PC-3 (cell line): ENCODE data around the gene MFN2. TPM values are rescaled to one million over a fixed set of nuclear protein-coding genes. Genes with fewer than 3 reads are reported as not detected.
"Not testable (repeated sequence)": the region's sequence is repeated elsewhere in the genome, so short reads cannot be mapped to it uniquely, and the experiment has no call there.

Source experiments
- ATAC-seq: fragments of 200-7000 bp; cut with Tn5 transposase; 2 replicates; pipeline ENCODE4 v1.9.1; 2020; ENCODE audit warnings: mild to moderate bottlenecking, moderate library complexity
- BruUV-seq: library from RNA; stranded (reverse); fragments of 400-500 nt; replicated peaks from 2 replicates; lab custom pipeline; 2021; lab: Mats Ljungman, UMichigan
- CTCF ChIA-PET: fragments of 300-600 bp; sonication (Branson Sonifier 250); formaldehyde crosslinking; loops from one replicate; lab custom pipeline; 2022; ENCODE audit warnings: antibody characterized with exemption; lab: Charles Lee
- POLR2A ChIA-PET: fragments of 300-600 bp; sonication (Branson Sonifier 250); formaldehyde crosslinking; loops from one replicate; lab custom pipeline; 2022; ENCODE audit warnings: antibody characterized with exemption; ENCODE audit not compliant: unreplicated experiment; lab: Charles Lee
- DNase-seq: peaks from one replicate; pipeline ENCODE4 v3.0.0-alpha.2; 2015
- H2AFZ ChIP-seq: fragments of 300-600 bp; sonication (generic); 2 replicates; pipeline ENCODE4 v1.6.0; 2016; ENCODE audit warnings: antibody characterized with exemption, low read length
- H3F3A ChIP-seq: fragments of 300-600 bp; sonication (generic); one replicate; pipeline ENCODE4 v1.6.0; 2017; ENCODE audit warnings: antibody characterized with exemption, low read length, control low read depth, mild to moderate bottlenecking; ENCODE audit not compliant: unreplicated experiment
- H3K27ac ChIP-seq: fragments of 300-600 bp; sonication (generic); 2 replicates; pipeline ENCODE4 v1.5.1; 2016; ENCODE audit warnings: mild to moderate bottlenecking, low read length
- H3K27me3 ChIP-seq: fragments of 300-600 bp; sonication (generic); 2 replicates; pipeline ENCODE4 v1.6.1; 2016; ENCODE audit warnings: low read length, mixed read lengths
- H3K36me3 ChIP-seq: fragments of 300-600 bp; sonication (generic); 2 replicates; pipeline ENCODE4 v1.6.1; 2016; ENCODE audit warnings: low read depth, mixed run types, low read length, mixed read lengths
- H3K4me1 ChIP-seq: fragments of 300-600 bp; sonication (generic); 2 replicates; pipeline ENCODE4 v1.5.1; 2016; ENCODE audit warnings: low read length; ENCODE audit not compliant: insufficient read depth
- H3K4me2 ChIP-seq: fragments of 300-600 bp; sonication (generic); 2 replicates; pipeline ENCODE4 v1.6.0; 2016; ENCODE audit warnings: low read length
- H3K4me3 ChIP-seq: fragments of 300-600 bp; sonication (generic); 2 replicates; pipeline ENCODE4 v1.5.1; 2016; ENCODE audit warnings: mild to moderate bottlenecking, low read length, mixed read lengths
- H3K79me2 ChIP-seq: fragments of 300-600 bp; sonication (generic); 2 replicates; pipeline ENCODE4 v1.6.1; 2017; ENCODE audit warnings: low read length, mixed read lengths
- H3K9ac ChIP-seq: fragments of 300-600 bp; sonication (generic); 2 replicates; pipeline ENCODE4 v1.6.0; 2016; ENCODE audit warnings: mild to moderate bottlenecking, low read length
- H3K9me2 ChIP-seq: fragments of 300-600 bp; sonication (generic); replicated peaks from 2 replicates; pipeline ENCODE4 v1.6.1; 2016; ENCODE audit warnings: mixed run types, low read length, mixed read lengths
- H3K9me3 ChIP-seq: fragments of 300-600 bp; sonication (generic); 2 replicates; pipeline ENCODE4 v1.6.1; 2016; ENCODE audit warnings: low read length, mixed read lengths
- H4K20me1 ChIP-seq: fragments of 300-600 bp; sonication (generic); 2 replicates; pipeline ENCODE4 v1.6.1; 2016; ENCODE audit warnings: low read length, mixed read lengths
- CTCF ChIP-seq: fragments of 300-600 bp; sonication (generic); conservative IDR thresholded peaks from 2 replicates; pipeline ENCODE4 v1.5.1; 2017; ENCODE audit warnings: antibody characterized with exemption, low read depth, mild to moderate bottlenecking, low read length
- EZH2 ChIP-seq: fragments of 300-600 bp; sonication (generic); IDR thresholded peaks from one replicate; pipeline ENCODE4 v1.6.1; 2017; ENCODE audit warnings: antibody characterized with exemption, mild to moderate bottlenecking, low read length; ENCODE audit not compliant: unreplicated experiment
- EZH2phosphoT487 ChIP-seq: fragments of 300-600 bp; sonication (generic); IDR thresholded peaks from 2 replicates; pipeline ENCODE4 v1.6.1; 2018; ENCODE audit warnings: mild to moderate bottlenecking, antibody characterized with exemption, low read length, borderline replicate concordance
- intact Hi-C: fragments of 100-400 bp; cut with micrococcal nuclease; formaldehyde crosslinking; loops from 2 replicates; pipeline ENCODE4 v1.9.0; 2023
- total RNA-seq: library from RNA; depleted of rRNA; stranded (reverse); fragments of >200 nt; gene quantifications from 2 replicates; pipeline ENCODE4 v1.2.3, GENCODE V29; 2014

MFN2 gene
- total RNA-seq, 1 experiment from 2014 or later, result 97.8 TPM

- ATAC-seq (no peak), DNase-seq (no peak)
- peaks cover 58% of the 10 kb centered on the region for H3K36me3 ChIP-seq
- no peaks in the 10 kb centered on the region for H3K4me1 ChIP-seq
- ChIA-PET POLR2A (no interaction called here), CTCF (no interaction called here)
- no peak overlapping the region for H3K27ac ChIP-seq
- no peak for TF ChIP-seq EZH2phosphoT487
- no peak for TF ChIP-seq EZH2
- TF ChIP-seq CTCF, result no peak
- no peak overlapping the region for H3K9ac ChIP-seq
- H4K20me1 ChIP-seq, result no peaks in the 10 kb centered on the region
- no peak overlapping the region for H3K4me3 ChIP-seq
- H3K4me2 ChIP-seq, result no peak overlapping the region
- H2AFZ ChIP-seq, result no peak overlapping the region
- H3K9me2 ChIP-seq, result no peaks in the 10 kb centered on the region
- intact Hi-C loops, result no loop called here
- no peaks in the 10 kb centered on the region for H3K27me3 ChIP-seq
- no peaks in the 10 kb centered on the region for H3F3A ChIP-seq
- H3K79me2 ChIP-seq, result no peaks in the 10 kb centered on the region
- H3K9me3 ChIP-seq, result no peaks in the 10 kb centered on the region
- BruUV-seq, result no TSS peak
These were observed 27.0 kb downstream of the MFN2 start for GRCh38 chr1:12007204-12007603.

DNA sequence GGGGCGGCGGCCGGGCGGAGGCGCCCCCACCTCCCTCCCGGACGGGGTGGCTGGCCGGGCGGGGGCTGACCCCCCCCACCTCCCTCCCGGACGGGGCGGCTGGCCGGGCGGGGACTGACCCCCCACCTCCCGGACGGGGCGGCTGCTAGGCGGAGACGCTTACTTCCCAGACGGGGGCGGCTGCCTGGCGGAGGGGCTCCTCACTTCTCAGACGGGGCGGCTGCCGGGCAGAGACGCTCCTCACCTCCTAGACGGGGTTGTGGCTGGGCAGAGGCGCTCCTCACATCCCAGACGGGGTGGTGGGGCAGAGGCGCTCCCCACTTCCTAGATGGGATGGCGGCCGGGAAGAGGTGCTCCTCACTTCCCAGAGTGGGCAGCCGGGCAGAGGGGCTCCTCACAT, 28.1 kb downstream of the MFN2 start:
- H3K4me3 ChIP-seq, H3K9me3 ChIP-seq, H3K79me2 ChIP-seq, H3K4me2 ChIP-seq, H3K4me1 ChIP-seq, POLR2A ChIA-PET, H3F3A ChIP-seq, H3K9me2 ChIP-seq, DNase-seq, ATAC-seq, CTCF ChIA-PET, BruUV-seq, H4K20me1 ChIP-seq, H3K27ac ChIP-seq, H3K27me3 ChIP-seq, intact Hi-C loops, H3K9ac ChIP-seq, H2AFZ ChIP-seq: not testable (repeated sequence)
- peaks cover 59% of the 10 kb centered on the region for H3K36me3 ChIP-seq

- no peaks in the 10 kb centered on the region for H3K27me3 ChIP-seq
- H4K20me1 ChIP-seq, result 0 out of 2 replicates have a peak, but pooled peaks cover 3% of the 10 kb centered on the region
- DNase-seq, result no peak
- H3F3A ChIP-seq, result no peaks in the 10 kb centered on the region
- ChIA-PET POLR2A (no interaction called here), CTCF (no interaction called here)
- no peak overlapping the region for H3K4me3 ChIP-seq
- no TSS peak for BruUV-seq
- TF ChIP-seq EZH2 (no peak), EZH2phosphoT487 (no peak), CTCF (no peak)
- H3K9me3 ChIP-seq, result no peaks in the 10 kb centered on the region
- no peaks in the 10 kb centered on the region for H3K4me1 ChIP-seq
- intact Hi-C loops, result no loop called here
- no peak overlapping the region for H2AFZ ChIP-seq
- H3K9me2 ChIP-seq, result no peaks in the 10 kb centered on the region
- no peak overlapping the region for H3K4me2 ChIP-seq
- no peak overlapping the region for H3K9ac ChIP-seq
- no peak for ATAC-seq
- H3K27ac ChIP-seq, result no peak overlapping the region
- H3K36me3 ChIP-seq, result peaks cover 49% of the 10 kb centered on the region
- H3K79me2 ChIP-seq, result no peaks in the 10 kb centered on the region
These were observed 29.2 kb downstream of the MFN2 start for GRCh38 chr1:12009318-12009947.
